Mucosa of rectum (tissue), 2 donors: Measurements from ENCODE around the gene PLXNC1.

Source experiments
- H3K27ac ChIP-seq, 2 donors: one replicate each; pipeline ENCODE4 v1.7.0; 2013; ENCODE audit warnings: inconsistent platforms in 2 of 2, low read depth in 2 of 2, low read length in 2 of 2
- H3K27me3 ChIP-seq, 2 donors: one replicate each; pipeline ENCODE4 v1.7.0; 2013; ENCODE audit warnings: low read length in 2 of 2; ENCODE audit not compliant: control insufficient read depth in 2 of 2, insufficient read depth in 2 of 2
- H3K36me3 ChIP-seq, 2 donors: one replicate each; pipeline ENCODE4 v1.7.0; 2013; ENCODE audit warnings: low read length in 2 of 2; ENCODE audit not compliant: control insufficient read depth in 2 of 2, insufficient read depth in 2 of 2
- H3K4me1 ChIP-seq, 2 donors: one replicate each; pipeline ENCODE4 v1.7.0; 2013; ENCODE audit warnings: low read length in 2 of 2, mild to moderate bottlenecking in 1 of 2; ENCODE audit not compliant: control insufficient read depth in 2 of 2, insufficient read depth in 2 of 2
- H3K4me3 ChIP-seq, 2 donors: one replicate each; pipeline ENCODE4 v1.7.0; 2013; ENCODE audit warnings: low read length in 2 of 2
- H3K9ac ChIP-seq, 2 donors: one replicate each; pipeline ENCODE4 v1.7.0; 2013; ENCODE audit warnings: low read length in 2 of 2, low read depth in 1 of 2, mild to moderate bottlenecking in 1 of 2
- H3K9me3 ChIP-seq, 2 donors: one replicate each; pipeline ENCODE4 v1.7.0; 2013; ENCODE audit warnings: low read length in 2 of 2; ENCODE audit not compliant: control insufficient read depth in 2 of 2
- donor health status: healthy.
- donor health status: Normal muscosa, but diverticular disease.

PLXNC1 gene

DNA sequence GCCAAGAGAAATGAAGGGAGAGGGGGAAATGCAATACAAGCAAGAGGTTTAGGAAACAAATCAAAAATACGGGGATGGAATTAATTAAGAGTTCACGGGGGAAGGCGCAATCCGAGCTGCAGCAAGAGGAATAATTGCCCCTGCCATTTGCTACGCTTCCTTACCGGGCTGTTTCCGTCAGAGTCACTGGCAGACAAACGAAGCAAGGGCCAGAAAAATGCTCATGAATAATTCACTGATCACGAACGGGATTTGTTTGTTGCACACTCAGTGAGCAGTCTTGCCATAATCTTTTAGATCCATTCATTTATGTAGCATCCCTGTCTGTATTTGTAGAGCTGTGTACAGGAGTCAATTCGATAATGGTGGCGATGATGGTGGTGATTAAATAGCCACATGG, 39.0 kb downstream of the PLXNC1 start:
- Histone ChIP-seq H3K4me1 (peaks cover 0 to 23% of the 10 kb centered on the region in 2 donors), H3K36me3 (no peaks in the 10 kb centered on the region), H3K27me3 (no peaks in the 10 kb centered on the region), H3K9ac (no peak overlapping the region), H3K9me3 (no peaks in the 10 kb centered on the region), H3K4me3 (no peak overlapping the region), H3K27ac (no peak overlapping the region)

DNA sequence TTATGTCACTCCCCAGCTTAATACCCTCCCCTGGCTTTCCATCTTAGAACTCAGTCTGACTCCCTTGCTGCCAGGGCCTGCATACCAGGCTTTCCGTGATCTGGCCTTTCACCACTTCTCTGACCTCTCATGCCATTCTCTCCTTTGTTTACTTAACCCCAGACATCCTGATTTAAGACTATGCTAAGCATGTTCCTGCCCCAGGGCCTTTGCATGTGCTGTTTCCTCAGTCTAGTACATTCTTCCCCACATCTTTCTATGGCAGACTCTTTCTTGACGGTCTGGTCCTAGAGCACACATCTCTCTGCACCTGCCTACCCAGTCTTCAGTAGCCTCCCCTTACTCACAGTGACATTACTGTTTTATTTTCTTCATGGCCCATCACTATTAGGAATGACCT, 42.2 kb downstream of the PLXNC1 start:
- Histone ChIP-seq H3K27me3 (no peaks in the 10 kb centered on the region), H3K9me3 (no peaks in the 10 kb centered on the region), H3K9ac (no peak overlapping the region), H3K4me1 (no peaks in the 10 kb centered on the region), H3K4me3 (no peak overlapping the region), H3K36me3 (no peaks in the 10 kb centered on the region), H3K27ac (no peak overlapping the region)

DNA sequence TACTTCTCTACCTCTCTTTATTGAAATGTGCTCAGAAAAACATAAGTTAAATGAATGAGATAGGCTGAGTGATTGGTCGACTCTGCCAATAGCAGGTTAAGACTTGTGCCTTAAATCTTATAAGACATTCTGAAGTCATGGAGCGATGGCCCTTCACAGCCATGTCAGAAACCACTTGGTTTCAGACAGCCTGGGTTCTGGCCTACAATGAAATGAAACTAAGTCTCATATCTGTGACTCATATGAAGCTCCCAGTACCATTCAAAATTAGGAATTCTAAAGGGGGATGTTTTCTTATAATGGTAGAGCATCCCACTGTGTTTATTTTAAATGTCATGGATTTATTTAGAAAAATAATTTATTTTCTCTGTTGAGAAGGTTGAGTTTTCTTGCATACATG, 42.6 kb downstream of the PLXNC1 start:
- H3K4me1 ChIP-seq, result no peaks in the 10 kb centered on the region
- H3K36me3 ChIP-seq, result no peaks in the 10 kb centered on the region

DNA sequence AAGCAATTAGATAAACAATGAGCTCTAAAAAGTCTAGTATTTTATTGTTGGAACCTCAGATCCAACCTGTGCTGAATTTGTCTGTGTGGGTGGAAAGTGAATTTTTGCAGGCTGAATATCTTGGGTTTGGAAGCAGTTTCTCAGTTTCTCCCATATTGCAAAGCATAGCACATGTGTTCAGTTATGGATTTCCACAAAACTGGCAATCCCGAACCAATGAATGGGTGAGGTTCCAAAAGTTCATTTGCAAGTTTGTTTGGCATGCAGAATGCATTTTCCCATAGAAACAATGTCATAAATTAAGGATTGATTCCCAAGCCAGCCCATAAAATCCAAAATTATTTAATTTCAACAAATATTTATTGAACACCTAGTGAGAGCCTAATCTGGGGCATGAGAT, 43.4 kb downstream of the PLXNC1 start:
- Histone ChIP-seq H3K9ac (no peak overlapping the region), H3K4me3 (no peak overlapping the region), H3K27me3 (no peaks in the 10 kb centered on the region), H3K27ac (no peak overlapping the region), H3K36me3 (peaks cover 0 to 2% of the 10 kb centered on the region in 2 donors), H3K4me1 (no peaks in the 10 kb centered on the region), H3K9me3 (no peaks in the 10 kb centered on the region)

More for the DNA sequence above, 42.6 kb downstream of the PLXNC1 start:
- Histone ChIP-seq H3K27ac (no peak overlapping the region), H3K9ac (no peak overlapping the region), H3K27me3 (no peaks in the 10 kb centered on the region), H3K9me3 (no peaks in the 10 kb centered on the region), H3K4me3 (no peak overlapping the region)

DNA sequence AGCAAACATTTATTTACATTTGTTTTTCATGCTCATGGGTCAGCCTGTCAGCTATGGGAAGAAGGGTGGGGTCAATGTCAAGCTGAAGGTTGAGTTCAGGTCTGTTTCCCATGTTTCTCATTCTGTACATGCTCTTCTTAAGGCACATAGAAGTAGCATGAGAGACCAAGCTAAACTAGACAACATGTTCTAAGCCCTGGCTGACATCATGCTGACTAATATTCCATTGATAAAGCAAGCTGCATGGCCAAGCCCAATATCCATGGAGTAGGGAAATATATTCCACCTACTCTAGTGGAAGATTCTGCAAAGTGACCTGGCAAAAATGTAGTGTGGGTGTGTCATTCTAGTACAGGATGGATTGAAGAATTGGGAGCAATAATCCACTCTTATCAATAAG, 44.1 kb downstream of the PLXNC1 start:
- Histone ChIP-seq H3K27me3 (no peaks in the 10 kb centered on the region), H3K4me1 (no peaks in the 10 kb centered on the region), H3K27ac (no peak overlapping the region), H3K9me3 (no peaks in the 10 kb centered on the region), H3K4me3 (no peak overlapping the region), H3K36me3 (peaks cover 0 to 2% of the 10 kb centered on the region in 2 donors), H3K9ac (no peak overlapping the region)

DNA sequence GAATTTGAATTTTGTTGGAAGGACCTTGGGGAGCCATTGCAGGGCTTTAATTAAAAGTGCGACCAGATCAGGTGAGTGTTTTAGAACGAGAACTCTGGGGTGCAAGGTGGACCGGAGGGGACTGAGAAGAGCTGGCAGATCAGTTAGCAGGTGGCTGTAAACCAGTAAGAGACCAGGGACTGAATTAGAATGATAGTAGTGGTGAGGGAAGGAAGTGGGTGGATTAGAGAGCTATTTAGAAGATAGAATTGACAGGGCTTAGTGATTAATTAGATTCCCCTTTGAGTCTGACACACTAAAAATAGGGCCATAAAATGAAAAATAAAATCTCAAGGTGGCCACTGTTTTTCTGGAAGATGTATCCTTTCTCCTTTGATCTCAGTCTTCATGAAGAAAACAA, 44.8 kb downstream of the PLXNC1 start:
- Histone ChIP-seq H3K9me3 (no peaks in the 10 kb centered on the region), H3K4me3 (no peak overlapping the region), H3K27ac (no peak overlapping the region), H3K36me3 (peaks cover 0 to 2% of the 10 kb centered on the region in 2 donors), H3K27me3 (no peaks in the 10 kb centered on the region), H3K9ac (no peak overlapping the region), H3K4me1 (no peaks in the 10 kb centered on the region)

DNA sequence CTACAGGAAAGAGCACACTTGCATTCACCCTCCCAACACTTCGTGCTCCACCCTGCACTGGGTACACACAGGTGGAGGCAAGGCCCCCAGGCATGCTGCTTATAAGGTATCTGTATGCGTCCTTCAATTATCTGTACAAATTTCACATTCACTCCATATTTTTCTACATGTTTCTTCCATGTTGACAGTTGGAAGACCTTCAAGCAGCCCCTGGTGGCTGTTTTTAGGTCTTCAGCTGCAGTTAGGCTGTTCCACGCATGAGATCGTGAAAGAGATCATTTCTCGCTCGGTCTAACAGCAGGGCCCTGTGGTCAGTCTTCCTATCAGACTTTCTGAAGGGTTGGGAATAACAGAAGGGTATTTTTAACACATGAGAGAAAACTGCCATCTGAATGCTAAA, 47.1 kb downstream of the PLXNC1 start:
- Histone ChIP-seq H3K4me3 (no peak overlapping the region), H3K27ac (no peak overlapping the region), H3K27me3 (no peaks in the 10 kb centered on the region), H3K36me3 (peaks cover 0 to 2% of the 10 kb centered on the region in 2 donors), H3K9me3 (no peaks in the 10 kb centered on the region), H3K9ac (no peak overlapping the region), H3K4me1 (no peaks in the 10 kb centered on the region)

DNA sequence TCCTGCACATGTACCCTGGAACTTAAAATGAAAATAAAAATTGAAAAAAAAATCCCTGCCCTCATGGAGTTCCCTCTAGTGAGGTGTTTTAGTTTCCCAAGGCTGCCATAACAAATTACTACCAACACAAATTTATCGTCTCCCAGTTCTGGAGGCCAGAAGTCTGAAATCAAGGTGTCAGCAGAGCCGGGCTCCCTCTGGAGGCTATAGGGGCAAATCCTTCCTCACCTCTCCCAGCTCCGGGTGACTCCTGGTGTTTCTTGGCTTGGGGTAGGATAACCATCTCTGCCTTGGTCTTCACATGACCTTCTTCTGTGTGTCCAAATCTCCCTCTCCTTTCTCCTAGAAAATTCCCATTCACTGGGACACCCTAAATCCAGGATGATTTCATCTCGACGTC, 50.1 kb downstream of the PLXNC1 start:
- no peaks in the 10 kb centered on the region for H3K4me1 ChIP-seq
- H3K27me3 ChIP-seq, result no peaks in the 10 kb centered on the region
- no peaks in the 10 kb centered on the region for H3K9me3 ChIP-seq
- no peak overlapping the region for H3K27ac ChIP-seq
- no peak overlapping the region for H3K9ac ChIP-seq
- H3K4me3 ChIP-seq, result no peak overlapping the region
- H3K36me3 ChIP-seq, result peaks cover 0 to 2% of the 10 kb centered on the region in 2 donors

DNA sequence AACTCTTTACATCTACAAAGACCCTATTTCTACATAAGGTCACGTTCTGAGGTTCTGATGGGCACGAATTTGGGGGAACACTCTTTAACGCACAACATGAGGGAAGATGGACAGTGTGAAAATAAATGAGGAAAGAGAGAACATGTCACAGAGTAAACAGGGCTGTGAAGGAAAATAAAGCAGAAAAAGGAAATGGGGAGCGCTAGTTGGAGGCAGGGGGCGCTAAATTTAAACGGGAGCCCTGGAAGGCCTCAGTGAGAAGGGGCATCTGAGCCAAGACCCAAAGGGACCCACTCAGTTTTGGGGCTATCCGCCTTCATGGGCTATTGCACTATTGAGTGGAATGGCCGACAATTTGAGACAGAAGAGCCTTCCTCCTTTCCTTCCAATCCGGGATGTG, 50.5 kb downstream of the PLXNC1 start:
- Histone ChIP-seq H3K36me3 (peaks cover 0 to 2% of the 10 kb centered on the region in 2 donors), H3K27ac (no peak overlapping the region), H3K9ac (no peak overlapping the region), H3K4me1 (no peaks in the 10 kb centered on the region), H3K9me3 (no peaks in the 10 kb centered on the region), H3K4me3 (no peak overlapping the region), H3K27me3 (no peaks in the 10 kb centered on the region)

DNA sequence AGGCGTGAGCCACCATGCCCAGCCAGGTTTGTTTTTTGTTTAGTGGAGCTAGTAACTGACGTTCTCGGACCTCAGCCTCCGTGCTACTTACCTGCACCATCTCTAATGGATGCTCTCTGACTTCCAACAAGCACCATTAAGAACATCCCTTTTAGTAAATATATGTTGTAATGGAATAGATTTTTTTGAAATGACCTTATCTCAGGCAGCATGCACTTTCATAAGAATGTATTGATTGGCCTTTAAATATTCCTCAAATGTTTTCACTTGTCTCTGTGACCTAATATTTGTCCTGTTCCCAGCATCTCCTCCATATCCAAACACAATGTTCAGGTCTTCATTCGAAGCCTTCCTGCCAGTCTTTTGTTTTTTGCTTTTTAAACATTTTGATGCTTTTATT, 51.7 kb downstream of the PLXNC1 start:
- Histone ChIP-seq H3K27ac (no peak overlapping the region), H3K9me3 (no peaks in the 10 kb centered on the region), H3K27me3 (no peaks in the 10 kb centered on the region), H3K36me3 (peaks cover 0 to 2% of the 10 kb centered on the region in 2 donors), H3K9ac (no peak overlapping the region), H3K4me3 (no peak overlapping the region), H3K4me1 (no peaks in the 10 kb centered on the region)

DNA sequence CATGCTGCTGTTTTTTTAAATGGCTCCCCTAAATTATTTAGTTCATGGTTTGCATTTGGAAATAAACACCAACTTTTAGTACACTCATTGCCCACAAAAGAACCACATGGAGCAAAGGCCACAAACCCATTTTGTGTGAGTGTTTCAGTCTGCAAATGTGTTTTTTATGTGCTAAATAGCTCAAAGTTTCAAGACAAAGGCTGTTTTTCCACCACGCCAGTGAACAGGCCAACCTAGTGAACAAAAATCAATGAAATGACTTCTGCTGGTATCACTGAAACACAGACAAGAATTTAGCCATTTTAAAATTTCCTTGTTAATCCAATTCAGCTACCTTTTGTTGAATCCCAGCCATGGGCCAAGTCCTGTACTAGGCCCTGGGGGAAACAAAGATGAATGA, 52.3 kb downstream of the PLXNC1 start:
- Histone ChIP-seq H3K27ac (no peak overlapping the region), H3K4me1 (no peaks in the 10 kb centered on the region), H3K9me3 (no peaks in the 10 kb centered on the region), H3K36me3 (peaks cover 0 to 2% of the 10 kb centered on the region in 2 donors), H3K27me3 (no peaks in the 10 kb centered on the region), H3K9ac (no peak overlapping the region), H3K4me3 (no peak overlapping the region)
